HL-60 (cell line): Measurements from ENCODE around the gene TPPP2.

ENCODE experiments used
- CTCF ChIP-seq: IDR thresholded peaks from one replicate; pipeline ENCODE4 v1.5.1; 2011; ENCODE audit warnings: low read length, control low read depth, inconsistent platforms; ENCODE audit not compliant: insufficient read depth
- GABPA ChIP-seq: IDR thresholded peaks from 2 replicates; pipeline ENCODE4 v1.6.1; 2012; ENCODE audit warnings: low read depth
- REST ChIP-seq: IDR thresholded peaks from 2 replicates; pipeline ENCODE4 v1.6.1; 2012; ENCODE audit warnings: low read depth; ENCODE audit not compliant: insufficient replicate concordance

- TF ChIP-seq GABPA: no peak
- TF ChIP-seq REST: no peak
- TF ChIP-seq CTCF: no peak
Measured at GRCh38 chr14:20998674-20999366, 31.2 kb upstream of the TPPP2 start, which contains the start of gene SLC39A2.
